Breast epithelium (tissue), 3 donors: ENCODE results near the gene MSH5.

Experiments
- POLR2A ChIP-seq: fragments of 450-650 bp; IDR thresholded peaks from one replicate; pipeline ENCODE4 v1.6.1; 2016; ENCODE audit warnings: antibody characterized with exemption, mild to moderate bottlenecking, moderate library complexity
- POLR2AphosphoS5 ChIP-seq, 3 donors: sonication (generic); formaldehyde crosslinking; IDR thresholded peaks; one replicate each; pipeline ENCODE4 v1.6.1; 2017; ENCODE audit warnings: antibody characterized with exemption in 3 of 3
- TF ChIP-seq, protein P1 (sequence below), 3 donors: fragments of 450-650 bp; IDR thresholded peaks; one replicate each; pipeline ENCODE4 v1.5.1; 2016 to 2017; ENCODE audit warnings: antibody characterized with exemption in 3 of 3, mild to moderate bottlenecking in 3 of 3, moderate library complexity in 3 of 3

DNA sequence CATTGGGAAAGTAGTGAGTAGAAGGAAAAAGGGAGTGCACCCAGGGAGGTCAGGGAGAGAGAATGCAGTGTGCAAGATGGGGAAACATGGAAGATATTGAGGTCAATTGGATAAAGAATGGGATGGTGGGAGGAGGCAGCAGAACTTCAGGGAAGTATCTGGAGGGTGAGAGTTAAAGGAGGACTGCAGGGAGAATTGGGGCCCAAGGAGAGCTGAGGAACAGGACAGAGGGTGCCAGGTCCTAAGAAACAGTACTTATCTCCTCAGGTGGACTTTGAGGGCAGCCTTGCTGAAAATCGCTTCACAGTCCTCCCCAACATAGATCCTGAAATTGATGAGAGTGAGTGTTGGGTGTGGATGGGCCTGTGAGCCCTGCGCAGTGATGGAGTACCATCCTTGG is 18.5 kb downstream of the MSH5 start:
- TF ChIP-seq, protein P1, sequence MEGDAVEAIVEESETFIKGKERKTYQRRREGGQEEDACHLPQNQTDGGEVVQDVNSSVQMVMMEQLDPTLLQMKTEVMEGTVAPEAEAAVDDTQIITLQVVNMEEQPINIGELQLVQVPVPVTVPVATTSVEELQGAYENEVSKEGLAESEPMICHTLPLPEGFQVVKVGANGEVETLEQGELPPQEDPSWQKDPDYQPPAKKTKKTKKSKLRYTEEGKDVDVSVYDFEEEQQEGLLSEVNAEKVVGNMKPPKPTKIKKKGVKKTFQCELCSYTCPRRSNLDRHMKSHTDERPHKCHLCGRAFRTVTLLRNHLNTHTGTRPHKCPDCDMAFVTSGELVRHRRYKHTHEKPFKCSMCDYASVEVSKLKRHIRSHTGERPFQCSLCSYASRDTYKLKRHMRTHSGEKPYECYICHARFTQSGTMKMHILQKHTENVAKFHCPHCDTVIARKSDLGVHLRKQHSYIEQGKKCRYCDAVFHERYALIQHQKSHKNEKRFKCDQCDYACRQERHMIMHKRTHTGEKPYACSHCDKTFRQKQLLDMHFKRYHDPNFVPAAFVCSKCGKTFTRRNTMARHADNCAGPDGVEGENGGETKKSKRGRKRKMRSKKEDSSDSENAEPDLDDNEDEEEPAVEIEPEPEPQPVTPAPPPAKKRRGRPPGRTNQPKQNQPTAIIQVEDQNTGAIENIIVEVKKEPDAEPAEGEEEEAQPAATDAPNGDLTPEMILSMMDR (IDR thresholded peaks at IDR 0.05) = no peak
- no peak for TF ChIP-seq POLR2AphosphoS5 (IDR thresholded peaks at IDR 0.05)
- no peak for TF ChIP-seq POLR2A
